ENCODE measurements around the gene CHD9NB. TPM values are rescaled to one million over a fixed set of nuclear protein-coding genes. Genes with fewer than 3 reads are reported as not detected.

CHD9NB gene
- total RNA-seq, 1 experiment from 2014 or later = 2.8 TPM

- Histone ChIP-seq H3K4me3 (peak overlapping the region; percentile 91; the same call in 1 of the 2 replicates), H3K4me2 (peak overlapping the region; percentile 93), H3K27me3 (ENCODE audit: insufficient read depth, low read depth) (no peaks in the 10 kb centered on the region), H2AFZ (no peak overlapping the region), H3K9me3 (ENCODE audit: insufficient read depth, low read depth) (no peaks in the 10 kb centered on the region), H3K79me2 (ENCODE audit: low read depth) (peaks cover 23% of the 10 kb centered on the region), H3K4me1 (replicated peaks; ENCODE audit: insufficient read depth) (peaks cover 27% of the 10 kb centered on the region), H3K27ac (no peak overlapping the region), H3K36me3 (ENCODE audit: low read depth) (no peaks in the 10 kb centered on the region), H4K20me1 (ENCODE audit: insufficient read depth) (no peaks in the 10 kb centered on the region), H3F3A (ENCODE audit: insufficient read depth, low read depth) (peaks cover 10% of the 10 kb centered on the region), H3K9me2 (ENCODE audit: insufficient read depth) (no peaks in the 10 kb centered on the region)
- intact Hi-C loops (cut with micrococcal nuclease; ENCODE audit: unreplicated experiment) = no loop called here
- ChIA-PET CTCF (no interaction called here), POLR2A (ENCODE audit: unreplicated experiment) (no interaction called here)
- no TSS peak for BruUV-seq (replicated peaks)
- DNase-seq = no peak
- TF ChIP-seq EZH2 (IDR thresholded peaks at IDR 0.05; ENCODE audit: low read depth) (no peak), CTCF (conservative IDR thresholded peaks at IDR 0.05) (no peak)
These were observed 3.7 kb upstream of the CHD9NB start for GRCh38 chr16:53056392-53056881.

- ChIA-PET POLR2A (ENCODE audit: unreplicated experiment) (no interaction called here), CTCF (interaction anchor here (0.8 kb wide), 1 partner anchor 153 kb away, joined by 5 read pairs; no protein-coding TSS in a partner anchor)
- H3K79me2 ChIP-seq (ENCODE audit: low read depth) = peaks cover 23% of the 10 kb centered on the region
- H3K27ac ChIP-seq = no peak overlapping the region; the same call in 1 of the 2 replicates
- peak overlapping the region; percentile 99 for H2AFZ ChIP-seq
- H3K4me1 ChIP-seq (replicated peaks; ENCODE audit: insufficient read depth) = peaks cover 27% of the 10 kb centered on the region
- H4K20me1 ChIP-seq (ENCODE audit: insufficient read depth) = no peaks in the 10 kb centered on the region
- TF ChIP-seq CTCF (conservative IDR thresholded peaks at IDR 0.05) (no peak), EZH2 (IDR thresholded peaks at IDR 0.05; ENCODE audit: low read depth) (no peak)
- H3K9me2 ChIP-seq (ENCODE audit: insufficient read depth) = no peaks in the 10 kb centered on the region
- TSS peak; percentile 37 for BruUV-seq (replicated peaks)
- no peaks in the 10 kb centered on the region for H3K36me3 ChIP-seq (ENCODE audit: low read depth)
- peak overlapping the region; percentile 93 for H3K4me2 ChIP-seq
- no peaks in the 10 kb centered on the region for H3K9me3 ChIP-seq (ENCODE audit: insufficient read depth, low read depth)
- intact Hi-C loops (cut with micrococcal nuclease; ENCODE audit: unreplicated experiment) = loop anchor here (1.0 to 2.0 kb wide), 5 partner anchors 44 to 448 kb away; partner anchors contain the start of gene AKTIP
- no peaks in the 10 kb centered on the region for H3K27me3 ChIP-seq (ENCODE audit: insufficient read depth, low read depth)
- peak in 1 of 2 experiments; percentile 8 for DNase-seq
- peaks cover 10% of the 10 kb centered on the region for H3F3A ChIP-seq (ENCODE audit: insufficient read depth, low read depth)
- H3K4me3 ChIP-seq = peak overlapping the region; percentile 91
These were observed 3.1 kb upstream of the CHD9NB start for GRCh38 chr16:53055541-53056391.

- peaks cover 23% of the 10 kb centered on the region for H3K79me2 ChIP-seq (ENCODE audit: low read depth)
- intact Hi-C loops (cut with micrococcal nuclease; ENCODE audit: unreplicated experiment) = loop anchor here (1.0 to 5.0 kb wide), 6 partner anchors 44 to 448 kb away; partner anchors contain the start of genes AKTIP and RBL2
- H3K27me3 ChIP-seq (ENCODE audit: insufficient read depth, low read depth) = no peaks in the 10 kb centered on the region
- no TSS peak for BruUV-seq (replicated peaks)
- H3K4me1 ChIP-seq (replicated peaks; ENCODE audit: insufficient read depth) = peaks cover 27% of the 10 kb centered on the region
- TF ChIP-seq EZH2 (IDR thresholded peaks at IDR 0.05; ENCODE audit: low read depth) (no peak), CTCF (conservative IDR thresholded peaks at IDR 0.05) (peak; percentile 94)
- H3K36me3 ChIP-seq (ENCODE audit: low read depth) = no peaks in the 10 kb centered on the region
- H3K9me3 ChIP-seq (ENCODE audit: insufficient read depth, low read depth) = no peaks in the 10 kb centered on the region
- peaks cover 10% of the 10 kb centered on the region for H3F3A ChIP-seq (ENCODE audit: insufficient read depth, low read depth)
- CTCF ChIA-PET = interaction anchor here (0.6 to 0.8 kb wide), 2 partner anchors 153 to 229 kb away, joined by 3 to 5 read pairs; no protein-coding TSS in a partner anchor
- H3K27ac ChIP-seq = peak within 1 kb of the TSS; percentile 13; the same call in 1 of the 2 replicates
- peak; percentile 78 to 84 for DNase-seq
- POLR2A ChIA-PET (ENCODE audit: unreplicated experiment) = no interaction called here
- peak within 1 kb of the TSS; percentile 93 for H3K4me2 ChIP-seq
- H3K9me2 ChIP-seq (ENCODE audit: insufficient read depth) = no peaks in the 10 kb centered on the region
- peak within 1 kb of the TSS; percentile 91 for H3K4me3 ChIP-seq
- no peaks in the 10 kb centered on the region for H4K20me1 ChIP-seq (ENCODE audit: insufficient read depth)
- peak within 1 kb of the TSS; percentile 99 for H2AFZ ChIP-seq
These were observed 2.2 kb upstream of the CHD9NB start, which contains the start of gene CHD9 for GRCh38 chr16:53054670-53055485. Gene CHD9 (plus strand): TSS chr16:53054991. CDS start chr16:53156090, 101,099 bp downstream.
